GM21390 (cell line): ENCODE data around the gene KRTAP10-6.
"Not testable (repeated sequence)": the region's sequence is repeated elsewhere in the genome, so short reads cannot be mapped to it uniquely, and the experiment has no call there.

Experiments used
- ATAC-seq: cut with Tn5 transposase; IDR thresholded peaks from one replicate; pipeline ENCODE4 v1.9.1; 2021; ENCODE audit not compliant: unreplicated experiment

KRTAP10-6 gene

DNA sequence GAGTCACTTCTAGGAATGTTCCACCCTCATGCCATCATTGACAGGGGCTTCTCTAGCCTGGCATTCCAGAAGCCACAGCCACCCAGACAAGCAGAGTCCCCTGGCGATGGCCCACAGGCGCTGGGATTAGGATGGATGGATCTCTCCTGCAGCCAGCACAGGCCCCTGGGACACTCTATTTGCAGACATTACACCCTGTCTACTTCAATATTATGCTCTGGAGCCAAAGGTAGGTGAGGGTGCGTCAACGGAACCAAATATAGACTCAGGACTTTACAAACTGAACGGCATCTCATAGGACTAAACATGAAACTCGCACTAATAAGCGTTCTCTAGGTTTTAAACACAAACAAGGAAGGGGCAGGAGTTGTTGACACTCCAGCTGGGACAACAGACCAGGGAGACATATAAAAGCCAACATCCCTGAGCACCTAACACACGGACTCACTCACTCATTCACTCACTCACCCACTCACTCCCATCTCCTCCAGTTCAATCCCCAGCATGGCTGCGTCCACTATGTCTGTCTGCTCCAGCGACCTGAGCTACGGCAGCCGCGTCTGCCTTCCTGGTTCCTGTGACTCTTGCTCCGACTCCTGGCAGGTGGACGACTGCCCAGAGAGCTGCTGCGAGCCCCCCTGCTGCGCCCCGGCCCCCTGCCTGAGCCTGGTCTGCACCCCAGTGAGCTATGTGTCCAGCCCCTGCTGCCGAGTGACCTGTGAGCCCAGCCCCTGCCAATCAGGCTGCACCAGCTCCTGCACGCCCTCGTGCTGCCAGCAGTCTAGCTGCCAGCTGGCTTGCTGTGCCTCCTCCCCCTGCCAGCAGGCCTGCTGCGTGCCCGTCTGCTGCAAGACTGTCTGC, 8.0 kb upstream of the KRTAP10-6 start, which contains the start of gene KRTAP10-7:
Gene KRTAP10-7, plus strand, starts transcription at position 480 of the 861 bp plus-strand sequence. Its CDS starts 25 bp downstream, at position 505.
- not testable (repeated sequence) for ATAC-seq

DNA sequence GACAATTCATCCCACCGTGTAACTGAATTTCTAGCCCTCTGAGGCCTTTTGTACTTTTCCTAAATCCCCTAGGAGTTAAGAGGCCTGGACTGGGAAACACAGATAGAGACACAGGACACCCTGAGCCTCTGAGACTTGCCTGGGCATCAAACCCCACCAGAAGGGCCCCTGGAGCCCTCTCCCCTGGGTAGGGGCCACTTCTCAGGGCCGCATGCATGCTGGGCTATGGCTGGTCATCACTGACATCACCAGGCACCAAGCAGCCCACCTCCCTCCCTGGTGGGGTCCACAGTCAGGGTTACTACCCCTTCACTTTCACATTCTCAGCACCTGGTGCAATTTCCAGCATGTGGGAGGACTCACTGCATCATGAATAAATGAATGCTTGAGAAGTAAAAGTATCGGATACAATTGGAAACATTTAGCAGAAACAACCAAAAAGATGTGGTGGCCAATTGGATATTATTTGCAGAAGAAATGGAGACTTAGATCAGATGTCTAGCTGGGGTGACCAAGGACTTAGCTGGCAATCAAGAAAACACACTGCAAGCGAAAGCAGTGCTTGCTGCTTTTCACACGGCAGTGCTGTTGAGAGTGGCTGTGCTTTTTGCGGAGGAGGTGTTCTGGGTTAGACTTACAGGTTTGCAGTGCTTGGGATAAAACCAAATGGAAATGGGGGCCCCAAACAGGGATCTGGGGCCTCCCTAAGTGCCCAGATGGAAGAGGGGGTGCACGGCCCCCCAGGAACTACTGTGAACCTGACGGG, 7.1 kb upstream of the KRTAP10-6 start:
- ATAC-seq, result no peak

GRCh38 chr21:44598061-44598460, 5.8 kb upstream of the KRTAP10-6 start:
- ATAC-seq, result no peak

GRCh38 chr21:44596068-44596725, 3.9 kb upstream of the KRTAP10-6 start:
- no peak for ATAC-seq

- no peak for ATAC-seq
Measured at GRCh38 chr21:44595524-44595923, 3.2 kb upstream of the KRTAP10-6 start.

- ATAC-seq, result no peak
Measured at GRCh38 chr21:44594406-44594916, 2.2 kb upstream of the KRTAP10-6 start.

DNA sequence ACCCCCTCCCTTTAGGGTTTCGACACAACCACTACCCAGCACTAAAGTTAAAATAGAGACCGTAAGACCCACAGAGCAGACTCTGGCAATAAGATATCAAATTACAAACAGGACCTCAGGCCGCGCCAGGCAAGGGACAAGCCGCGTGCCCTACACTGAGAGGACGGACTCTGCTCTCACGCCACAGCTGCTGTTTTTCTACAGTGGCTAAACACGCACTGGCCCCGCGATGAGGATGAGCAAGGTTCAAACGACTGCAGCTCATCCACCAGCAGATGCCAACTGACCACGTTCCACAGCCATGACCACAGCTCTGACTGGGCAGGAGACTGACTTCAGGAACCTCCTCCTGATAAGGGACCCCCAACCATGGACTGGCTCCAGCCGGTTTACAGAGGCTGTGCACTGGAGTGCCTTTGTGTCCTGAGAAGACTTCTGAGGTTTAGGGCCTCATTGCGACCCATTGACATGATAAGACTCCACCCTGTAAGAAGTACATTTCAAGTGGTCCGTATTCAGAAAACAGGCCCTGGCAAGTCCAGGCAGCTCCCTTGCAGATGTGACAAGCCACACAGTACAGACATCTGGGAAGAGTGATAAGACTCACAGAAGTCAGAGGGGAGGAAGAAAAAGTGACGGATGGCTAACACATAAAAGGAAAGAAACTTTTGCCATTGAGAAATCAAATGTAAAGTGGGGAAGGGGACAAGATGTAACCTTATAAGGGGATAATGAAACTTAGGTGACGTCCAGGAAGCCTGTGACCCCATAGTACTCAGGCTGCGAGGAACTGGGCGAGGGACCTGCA, 1.5 kb upstream of the KRTAP10-6 start:
- ATAC-seq, result no peak

- not testable (repeated sequence) for ATAC-seq
Measured at GRCh38 chr21:44591801-44592130, 539 bp downstream of the KRTAP10-6 start.

- ATAC-seq, result not testable (repeated sequence)
Measured at GRCh38 chr21:44590897-44591800, 1.2 kb downstream of the KRTAP10-6 start.

DNA sequence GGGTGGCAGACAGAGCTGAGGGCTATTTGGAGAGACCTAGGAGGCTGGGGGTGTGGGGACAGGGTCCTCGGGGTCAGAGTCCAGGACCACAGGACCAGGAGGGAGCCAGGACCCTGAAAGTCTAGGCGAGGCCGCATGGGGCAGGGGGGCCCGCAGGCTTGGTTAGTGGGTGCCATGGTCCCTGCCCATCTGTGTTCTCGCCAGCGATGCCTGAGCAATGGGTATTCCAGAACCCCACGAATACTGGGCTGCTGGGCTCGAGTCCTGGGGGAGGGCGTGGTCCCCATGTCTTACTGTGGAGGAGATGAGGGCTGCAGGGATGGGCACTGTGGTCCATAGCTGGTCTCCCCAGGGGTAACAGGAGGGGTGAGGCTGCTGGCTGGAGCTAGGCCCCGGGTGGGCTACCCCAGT, 2.0 kb downstream of the KRTAP10-6 start:
- no peak for ATAC-seq

GRCh38 chr21:44589586-44590305, 2.6 kb downstream of the KRTAP10-6 start:
- ATAC-seq, result no peak

DNA sequence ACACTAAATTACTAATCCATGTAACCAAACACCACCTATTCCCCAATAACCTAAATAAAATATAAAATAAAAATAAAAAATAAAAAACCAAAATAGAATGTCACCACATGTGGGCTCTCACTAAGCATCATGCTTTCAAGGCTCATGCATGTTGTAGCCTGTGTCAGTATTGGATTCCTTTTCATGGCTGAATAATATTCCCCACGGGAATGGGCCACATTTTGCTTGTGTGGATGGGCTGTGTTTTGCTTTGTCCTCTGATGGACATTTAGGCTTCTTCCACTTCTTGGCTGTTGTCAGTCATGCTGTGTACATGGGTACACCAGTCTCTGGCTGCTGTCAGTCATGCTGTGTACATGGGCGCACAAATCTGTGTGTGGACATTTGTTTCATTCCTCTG, 3.2 kb downstream of the KRTAP10-6 start:
- no peak for ATAC-seq

DNA sequence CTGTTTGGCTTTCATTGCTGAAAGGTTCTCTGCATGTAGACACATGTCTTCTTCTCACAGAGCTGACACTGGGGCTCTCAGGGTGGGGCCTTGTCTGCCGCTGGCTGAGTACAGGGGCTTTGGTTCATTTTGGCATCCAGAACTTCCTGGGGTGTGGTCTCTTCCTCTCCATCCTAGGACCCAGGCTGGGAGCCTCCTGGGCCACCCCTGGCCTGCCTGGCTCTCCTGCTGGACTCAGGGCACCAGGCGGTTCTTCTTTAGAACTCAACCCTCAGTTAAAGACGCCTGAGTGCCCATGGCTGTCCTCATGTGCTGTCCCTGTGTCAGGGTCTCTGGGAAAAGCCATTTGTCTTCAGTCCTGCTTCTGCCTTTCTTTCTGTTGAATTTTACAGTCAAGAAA, 6.4 kb downstream of the KRTAP10-6 start:
- ATAC-seq, result no peak

DNA sequence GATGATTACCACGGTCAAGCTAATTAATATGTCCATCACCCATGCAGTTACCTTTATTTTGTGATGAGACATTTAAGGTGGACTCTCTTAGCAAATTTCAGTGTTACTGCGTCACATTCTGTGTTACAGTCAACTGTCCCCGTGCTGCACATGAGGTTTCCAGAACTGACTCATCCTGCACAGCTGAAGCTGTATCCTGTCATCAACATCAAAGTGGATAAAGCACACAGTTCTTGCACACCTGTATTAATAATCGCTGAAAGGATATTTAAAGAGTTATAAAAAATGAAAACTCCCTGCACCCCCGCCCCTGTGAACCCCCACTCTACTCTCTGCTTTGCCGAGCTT, 8.5 kb downstream of the KRTAP10-6 start:
- ATAC-seq, result no peak

DNA sequence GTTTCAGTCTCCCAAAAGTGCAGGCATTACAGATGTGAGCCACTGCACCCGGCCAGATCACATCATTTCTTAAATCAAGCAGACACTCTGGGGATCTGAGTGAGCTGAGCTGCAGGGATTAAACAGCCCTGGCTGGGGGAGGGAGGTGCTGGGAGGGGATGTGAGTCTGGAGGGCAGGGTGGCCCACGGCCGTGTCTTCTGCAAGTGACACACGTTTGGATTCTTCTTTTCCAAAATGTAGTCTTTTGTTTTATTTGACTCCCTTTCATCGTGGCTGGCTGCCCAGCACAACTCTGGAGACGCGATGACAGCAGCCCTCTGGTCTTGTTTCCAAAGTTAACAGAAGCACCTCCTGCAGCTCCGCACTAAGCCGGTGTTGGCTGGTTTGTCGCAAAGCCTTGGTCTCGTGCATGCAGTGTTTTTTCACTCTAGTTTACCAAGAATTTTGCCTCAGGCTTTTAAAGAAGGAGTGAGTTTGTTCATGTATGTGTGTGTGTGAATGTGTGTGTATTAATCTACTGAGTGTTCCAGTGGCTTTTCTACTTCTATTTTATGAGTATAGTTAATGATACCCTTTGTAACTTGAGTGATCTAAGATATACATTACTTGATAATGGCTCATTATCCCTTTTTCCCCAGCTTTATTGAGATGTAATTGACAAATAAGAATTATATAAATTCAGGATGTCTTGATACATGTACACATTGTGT, 9.1 kb downstream of the KRTAP10-6 start:
- ATAC-seq, result no peak

- no peak for ATAC-seq
Measured at GRCh38 chr21:44582055-44582454, 10.2 kb downstream of the KRTAP10-6 start.

GRCh38 chr21:44581158-44581557, 11.1 kb downstream of the KRTAP10-6 start:
- ATAC-seq, result no peak

- ATAC-seq, result not testable (repeated sequence)
Measured at GRCh38 chr21:44580231-44580821, 12.0 kb downstream of the KRTAP10-6 start, which contains the start of gene KRTAP10-5. Gene KRTAP10-5, minus strand, starts transcription at chr21:44580604. Its CDS starts 26 bp downstream, at chr21:44580578.
